WTC11 (cell line): ENCODE measurements around the gene MAP2K1. TPM values are rescaled to one million over a fixed set of nuclear protein-coding genes. Genes with fewer than 3 reads are reported as not detected.

Source experiments
- ARID4B ChIP-seq: sonication (generic); formaldehyde crosslinking; IDR thresholded peaks from 2 replicates; pipeline ENCODE4 v1.8.0; 2023; ENCODE audit warnings: missing genetic modification reagents, mild to moderate bottlenecking, borderline replicate concordance
- ATF2 ChIP-seq: sonication (generic); formaldehyde crosslinking; IDR thresholded peaks from 2 replicates; pipeline ENCODE4 v1.8.1; 2022; ENCODE audit warnings: low read depth, missing genetic modification reagents, borderline replicate concordance
- CREM ChIP-seq: sonication (generic); formaldehyde crosslinking; IDR thresholded peaks from 2 replicates; pipeline ENCODE4 v1.8.1; 2022; ENCODE audit warnings: mild to moderate bottlenecking, missing genetic modification reagents, moderate library complexity
- CTCF ChIP-seq: fragments of 200-600 bp; IDR thresholded peaks from 2 replicates; pipeline ENCODE4 v1.8.0; 2022; ENCODE audit warnings: antibody characterized with exemption
- ESRRA ChIP-seq: sonication (generic); formaldehyde crosslinking; IDR thresholded peaks from 2 replicates; pipeline ENCODE4 v1.8.1; 2022; ENCODE audit warnings: mild to moderate bottlenecking, missing genetic modification reagents, borderline replicate concordance
- FOXP4 ChIP-seq: sonication (generic); formaldehyde crosslinking; IDR thresholded peaks from 2 replicates; pipeline ENCODE4 v1.8.0; 2022; ENCODE audit warnings: mild to moderate bottlenecking, missing genetic modification reagents
- HMGA2 ChIP-seq: fragments of 250-450 bp; sonication (Bioruptor Pico); IDR thresholded peaks from 2 replicates; pipeline ENCODE4 v1.4.0; 2021; ENCODE audit warnings: mild to moderate bottlenecking, moderate library complexity
- HMGXB4 ChIP-seq: sonication (generic); formaldehyde crosslinking; IDR thresholded peaks from 2 replicates; pipeline ENCODE4 v1.8.1; 2023; ENCODE audit warnings: mild to moderate bottlenecking, moderate library complexity, missing genetic modification reagents
- MLX ChIP-seq: sonication (generic); formaldehyde crosslinking; IDR thresholded peaks from 2 replicates; pipeline ENCODE4 v1.8.1; 2023; ENCODE audit warnings: mild to moderate bottlenecking, missing genetic modification reagents, moderate library complexity
- OVOL2 ChIP-seq: fragments of 250-450 bp; sonication (Bioruptor Pico); IDR thresholded peaks from 2 replicates; pipeline ENCODE4 v1.9.0; 2021; ENCODE audit warnings: mild to moderate bottlenecking, borderline replicate concordance
- PRRX2 ChIP-seq: fragments of 250-450 bp; sonication (Bioruptor Pico); IDR thresholded peaks from 2 replicates; pipeline ENCODE4 v1.8.0; 2021; ENCODE audit warnings: mild to moderate bottlenecking
- STAT6 ChIP-seq: sonication (generic); formaldehyde crosslinking; conservative IDR thresholded peaks from 2 replicates; pipeline ENCODE4 v1.8.1; 2023; ENCODE audit warnings: mild to moderate bottlenecking, low read depth, missing genetic modification reagents, moderate library complexity
- TEAD4 ChIP-seq: sonication (generic); formaldehyde crosslinking; IDR thresholded peaks from 2 replicates; pipeline ENCODE4 v1.8.0; 2022; ENCODE audit warnings: mild to moderate bottlenecking, missing genetic modification reagents
- ZNF138 ChIP-seq: sonication (generic); formaldehyde crosslinking; conservative IDR thresholded peaks from 2 replicates; pipeline ENCODE4 v1.8.1; 2022; ENCODE audit warnings: mild to moderate bottlenecking, moderate library complexity, missing genetic modification reagents
- ZNF396 ChIP-seq: fragments of 250-450 bp; sonication (Bioruptor Pico); IDR thresholded peaks from 2 replicates; pipeline ENCODE4 v1.8.0; 2021; ENCODE audit warnings: mild to moderate bottlenecking, moderate library complexity, borderline replicate concordance
- ZNF423 ChIP-seq: fragments of 250-450 bp; sonication (Bioruptor Pico); IDR thresholded peaks from 2 replicates; pipeline ENCODE4 v2.1.2; 2022; ENCODE audit warnings: mild to moderate bottlenecking, moderate library complexity
- ZNF532 ChIP-seq: fragments of 250-450 bp; sonication (Bioruptor Pico); IDR thresholded peaks from 2 replicates; pipeline ENCODE4 v1.9.0; 2021; ENCODE audit warnings: mild to moderate bottlenecking, borderline replicate concordance
- total RNA-seq: library from RNA; stranded (reverse); gene quantifications from 3 replicates; pipeline ENCODE4 v1.2.3, GENCODE V29; 2021

MAP2K1 gene
- total RNA-seq, 1 experiment from 2014 or later = 93.0 TPM

GRCh38 chr15:66497502-66498455 lies 111.1 kb downstream of the MAP2K1 start, which contains the start of gene SNAPC5 (continued):
- peak; percentile 96 for TF ChIP-seq ZNF532 (CRISPR knock-in tag)
- no peak for TF ChIP-seq ZNF396 (CRISPR knock-in tag)
- 0 out of 2 replicates have a peak, but pooled peaks have one; percentile 36 for TF ChIP-seq ZNF138
- TF ChIP-seq HMGXB4 (CRISPR knock-in tag) = peak; percentile 95
- TF ChIP-seq ATF2 = no peak
- peak; percentile 100 for TF ChIP-seq ESRRA (CRISPR knock-in tag)
- no peak for TF ChIP-seq OVOL2 (CRISPR knock-in tag)
- no peak for TF ChIP-seq ZNF423
- TF ChIP-seq MLX (CRISPR knock-in tag) = no peak
- no peak for TF ChIP-seq STAT6 (CRISPR knock-in tag)
- TF ChIP-seq ARID4B (CRISPR knock-in tag) = peak; percentile 88; the same call in 1 of the 2 replicates
- TF ChIP-seq PRRX2 (CRISPR knock-in tag) = peak; percentile 99
- peak; percentile 49; the same call in 1 of the 2 replicates for TF ChIP-seq FOXP4
- no peak for TF ChIP-seq HMGA2
- peak; percentile 91 for TF ChIP-seq CTCF
- TF ChIP-seq TEAD4 (CRISPR knock-in tag) = no peak
- TF ChIP-seq CREM (CRISPR knock-in tag) = peak; percentile 98
